HUES6 (cell line): ENCODE data around the gene MACROD2.
A peak's percentile ranks its signal among the peaks of the same experiment; 100 is the strongest.
"Not testable (repeated sequence)": the region's sequence is repeated elsewhere in the genome, so short reads cannot be mapped to it uniquely, and the experiment has no call there.

ENCODE experiments used
- H3K27ac ChIP-seq: 2 replicates; pipeline ENCODE4 v1.7.0; 2013; ENCODE audit warnings: low read depth, mild to moderate bottlenecking, low read length, inconsistent platforms
- H3K27me3 ChIP-seq: 2 replicates; pipeline ENCODE4 v1.6.1; 2013; ENCODE audit warnings: low read length; ENCODE audit not compliant: control insufficient read depth, insufficient read depth
- H3K36me3 ChIP-seq: 2 replicates; pipeline ENCODE4 v1.6.1; 2013; ENCODE audit warnings: low read length; ENCODE audit not compliant: control insufficient read depth, insufficient read depth
- H3K4me1 ChIP-seq: 2 replicates; pipeline ENCODE4 v1.6.1; 2013; ENCODE audit warnings: low read length; ENCODE audit not compliant: control insufficient read depth, insufficient read depth
- H3K4me3 ChIP-seq: 2 replicates; pipeline ENCODE4 v1.5.1; 2013; ENCODE audit warnings: low read depth, low read length
- H3K9ac ChIP-seq: one replicate; pipeline ENCODE4 v1.6.1; 2013; ENCODE audit warnings: mild to moderate bottlenecking, low read length
- H3K9me3 ChIP-seq: 2 replicates; pipeline ENCODE4 v1.6.1; 2013; ENCODE audit warnings: low read depth, low read length; ENCODE audit not compliant: control insufficient read depth, insufficient read depth

MACROD2 gene

GRCh38 chr20:14210146-14210545 is 214.8 kb downstream of the MACROD2 start:
- Histone ChIP-seq H3K9me3 (no peaks in the 10 kb centered on the region), H3K27ac (no peak overlapping the region), H3K9ac (no peak overlapping the region), H3K27me3 (no peaks in the 10 kb centered on the region), H3K4me1 (no peaks in the 10 kb centered on the region), H3K4me3 (no peak overlapping the region), H3K36me3 (no peaks in the 10 kb centered on the region)

- H3K27me3 ChIP-seq, result no peaks in the 10 kb centered on the region
- peaks cover 3% of the 10 kb centered on the region; the same call in 1 of the 2 replicates for H3K9me3 ChIP-seq
- no peak overlapping the region for H3K9ac ChIP-seq
- no peaks in the 10 kb centered on the region for H3K4me1 ChIP-seq
- H3K36me3 ChIP-seq, result no peaks in the 10 kb centered on the region
- no peak overlapping the region for H3K27ac ChIP-seq
- H3K4me3 ChIP-seq, result no peak overlapping the region
These were observed 218.7 kb downstream of the MACROD2 start for GRCh38 chr20:14214046-14214445.

GRCh38 chr20:14215880-14216279 is 220.6 kb downstream of the MACROD2 start:
- H3K4me1 ChIP-seq, result peaks cover 14% of the 10 kb centered on the region
- H3K27ac ChIP-seq, H3K9me3 ChIP-seq, H3K4me3 ChIP-seq, H3K36me3 ChIP-seq, H3K27me3 ChIP-seq, H3K9ac ChIP-seq: not testable (repeated sequence)

GRCh38 chr20:14219801-14220461 is 224.6 kb downstream of the MACROD2 start:
- no peaks in the 10 kb centered on the region for H3K36me3 ChIP-seq
- H3K27ac ChIP-seq, result peak overlapping the region; percentile 34; the same call in 1 of the 2 replicates
- peaks cover 16% of the 10 kb centered on the region for H3K4me1 ChIP-seq
- H3K9ac ChIP-seq, result peak overlapping the region; percentile 36
- peaks cover 3% of the 10 kb centered on the region; the same call in 1 of the 2 replicates for H3K9me3 ChIP-seq
- H3K4me3 ChIP-seq, result 0 out of 2 replicates have a peak overlapping the region, but pooled peaks have one; percentile 12
- H3K27me3 ChIP-seq, result no peaks in the 10 kb centered on the region

GRCh38 chr20:14220986-14221385 is 225.7 kb downstream of the MACROD2 start:
- Histone ChIP-seq H3K27ac (peak overlapping the region; percentile 34; the same call in 1 of the 2 replicates), H3K9ac (no peak overlapping the region), H3K4me1 (peaks cover 16% of the 10 kb centered on the region), H3K4me3 (no peak overlapping the region), H3K9me3 (peaks cover 3% of the 10 kb centered on the region; the same call in 1 of the 2 replicates), H3K27me3 (no peaks in the 10 kb centered on the region), H3K36me3 (no peaks in the 10 kb centered on the region)

- H3K27ac ChIP-seq, result no peak overlapping the region
- H3K36me3 ChIP-seq, result no peaks in the 10 kb centered on the region
- no peak overlapping the region for H3K4me3 ChIP-seq
- H3K4me1 ChIP-seq, result peaks cover 16% of the 10 kb centered on the region
- no peaks in the 10 kb centered on the region for H3K27me3 ChIP-seq
- H3K9ac ChIP-seq, result no peak overlapping the region
- H3K9me3 ChIP-seq, result peaks cover 2% of the 10 kb centered on the region; the same call in 1 of the 2 replicates
These were observed 228.5 kb downstream of the MACROD2 start for GRCh38 chr20:14223806-14224205.

- not testable (repeated sequence) for H3K9me3 ChIP-seq, H3K4me1 ChIP-seq, H3K36me3 ChIP-seq, H3K27ac ChIP-seq, H3K4me3 ChIP-seq, H3K9ac ChIP-seq, H3K27me3 ChIP-seq
These were observed 231.0 kb downstream of the MACROD2 start for GRCh38 chr20:14226051-14227049.

- Histone ChIP-seq H3K4me1 (no peaks in the 10 kb centered on the region), H3K36me3 (no peaks in the 10 kb centered on the region), H3K9me3 (no peaks in the 10 kb centered on the region)
These were observed 237.3 kb downstream of the MACROD2 start for GRCh38 chr20:14232650-14233049.

GRCh38 chr20:14234666-14235295 is 239.5 kb downstream of the MACROD2 start:
- Histone ChIP-seq H3K27me3 (no peaks in the 10 kb centered on the region), H3K36me3 (no peaks in the 10 kb centered on the region), H3K27ac (no peak overlapping the region), H3K9ac (no peak overlapping the region), H3K9me3 (no peaks in the 10 kb centered on the region), H3K4me3 (no peak overlapping the region), H3K4me1 (no peaks in the 10 kb centered on the region)

More at GRCh38 chr20:14232650-14233049, 237.3 kb downstream of the MACROD2 start:
- no peak overlapping the region for H3K4me3 ChIP-seq
- H3K27ac ChIP-seq, result no peak overlapping the region
- no peaks in the 10 kb centered on the region for H3K27me3 ChIP-seq
- no peak overlapping the region for H3K9ac ChIP-seq

- Histone ChIP-seq H3K4me3 (no peak overlapping the region), H3K9ac (no peak overlapping the region), H3K9me3 (no peaks in the 10 kb centered on the region), H3K27me3 (no peaks in the 10 kb centered on the region), H3K27ac (no peak overlapping the region), H3K4me1 (no peaks in the 10 kb centered on the region), H3K36me3 (no peaks in the 10 kb centered on the region)
These were observed 240.0 kb downstream of the MACROD2 start for GRCh38 chr20:14235355-14235754.
